Measurements from ENCODE around the gene SLITRK4. TPM values are rescaled to one million over a fixed set of nuclear protein-coding genes. Genes with fewer than 3 reads are reported as not detected.

Gene SLITRK4, protein sequence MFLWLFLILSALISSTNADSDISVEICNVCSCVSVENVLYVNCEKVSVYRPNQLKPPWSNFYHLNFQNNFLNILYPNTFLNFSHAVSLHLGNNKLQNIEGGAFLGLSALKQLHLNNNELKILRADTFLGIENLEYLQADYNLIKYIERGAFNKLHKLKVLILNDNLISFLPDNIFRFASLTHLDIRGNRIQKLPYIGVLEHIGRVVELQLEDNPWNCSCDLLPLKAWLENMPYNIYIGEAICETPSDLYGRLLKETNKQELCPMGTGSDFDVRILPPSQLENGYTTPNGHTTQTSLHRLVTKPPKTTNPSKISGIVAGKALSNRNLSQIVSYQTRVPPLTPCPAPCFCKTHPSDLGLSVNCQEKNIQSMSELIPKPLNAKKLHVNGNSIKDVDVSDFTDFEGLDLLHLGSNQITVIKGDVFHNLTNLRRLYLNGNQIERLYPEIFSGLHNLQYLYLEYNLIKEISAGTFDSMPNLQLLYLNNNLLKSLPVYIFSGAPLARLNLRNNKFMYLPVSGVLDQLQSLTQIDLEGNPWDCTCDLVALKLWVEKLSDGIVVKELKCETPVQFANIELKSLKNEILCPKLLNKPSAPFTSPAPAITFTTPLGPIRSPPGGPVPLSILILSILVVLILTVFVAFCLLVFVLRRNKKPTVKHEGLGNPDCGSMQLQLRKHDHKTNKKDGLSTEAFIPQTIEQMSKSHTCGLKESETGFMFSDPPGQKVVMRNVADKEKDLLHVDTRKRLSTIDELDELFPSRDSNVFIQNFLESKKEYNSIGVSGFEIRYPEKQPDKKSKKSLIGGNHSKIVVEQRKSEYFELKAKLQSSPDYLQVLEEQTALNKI
- not detected in 2 replicates for total RNA-seq

DNA sequence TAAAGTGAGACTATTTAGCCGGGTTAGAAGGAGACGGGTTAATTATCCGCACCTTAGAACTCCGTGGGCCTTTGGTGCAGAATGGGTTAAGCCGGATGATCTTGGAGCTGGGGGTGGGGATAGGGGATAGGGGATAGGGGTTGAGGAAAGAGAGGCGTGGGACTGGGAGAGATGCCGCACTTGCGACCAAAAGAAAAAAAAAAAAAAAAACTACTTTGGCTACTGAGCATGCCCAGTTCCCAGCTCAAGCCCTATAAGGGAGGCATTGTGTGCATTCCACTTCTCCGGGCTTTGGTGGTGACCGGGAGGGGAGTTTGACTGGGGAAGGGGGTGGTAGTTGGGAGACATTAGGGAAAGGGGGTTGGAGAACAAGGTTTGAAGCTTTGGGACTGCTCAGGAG is at the start of gene SLITRK4:
Gene SLITRK4 (minus strand): TSS at position 187 of the 400 bp plus-strand sequence. CDS start 4,993 bp downstream, outside the sequence.
- no peak within 1 kb of the TSS for H3K27ac Mint-ChIP-seq
- DNase-seq, result no peak
- H3K36me3 Mint-ChIP-seq (ENCODE audit: low read depth), result no peaks in the 10 kb centered on the region
- intact Hi-C loops (cut with micrococcal nuclease), result no loop called here
- H3K27me3 Mint-ChIP-seq, result peaks cover 9% of the 10 kb centered on the region
- H3K4me1 Mint-ChIP-seq, result no peaks in the 10 kb centered on the region
- H3K9me3 Mint-ChIP-seq, result no peaks in the 10 kb centered on the region
- no peak within 1 kb of the TSS for H3K4me3 Mint-ChIP-seq

DNA sequence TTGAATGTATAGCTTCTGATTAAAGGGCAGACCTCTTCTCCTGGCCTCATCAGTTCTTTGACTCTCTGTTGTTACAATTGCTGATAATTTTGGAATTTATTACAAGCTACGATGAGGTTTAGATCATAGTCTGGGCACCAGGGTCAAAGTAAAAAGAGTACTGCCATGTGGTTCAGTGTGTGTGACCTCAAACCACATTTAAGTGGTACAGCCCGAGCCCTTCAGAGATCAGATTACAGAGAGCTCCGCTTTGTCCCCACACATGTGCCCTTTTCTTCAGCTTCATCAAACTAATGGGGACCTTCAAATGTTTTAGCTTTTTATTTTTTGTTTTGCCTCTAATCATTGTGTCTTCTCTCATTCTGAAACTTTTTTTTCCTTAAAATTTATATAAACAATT is 47.6 kb upstream of the SLITRK4 start:
- Mint-ChIP-seq H3K27me3 (no peaks in the 10 kb centered on the region), H3K27ac (no peak overlapping the region), H3K4me1 (no peaks in the 10 kb centered on the region), H3K9me3 (no peaks in the 10 kb centered on the region), H3K36me3 (ENCODE audit: low read depth) (no peaks in the 10 kb centered on the region), H3K4me3 (no peak overlapping the region)
- intact Hi-C loops (cut with micrococcal nuclease), result no loop called here
- no peak for DNase-seq

DNA sequence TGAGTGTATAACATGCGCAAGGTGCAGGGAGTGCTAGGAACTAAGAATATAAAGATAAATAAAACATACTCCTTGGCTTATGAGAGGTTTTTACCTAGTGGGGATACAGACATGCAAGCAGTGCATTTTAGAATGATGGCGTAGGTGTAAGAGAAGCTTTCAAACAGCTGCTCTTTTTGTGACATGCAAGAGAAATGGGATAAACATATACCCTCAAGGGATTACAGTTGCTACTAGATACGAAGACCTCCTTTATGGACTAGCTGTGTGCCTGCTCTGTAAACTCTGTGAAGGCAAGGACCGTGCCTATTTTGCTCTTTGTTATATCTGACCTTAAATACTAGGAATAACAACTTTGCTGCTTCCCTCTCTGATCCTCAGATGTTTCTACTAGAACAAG is 39.0 kb upstream of the SLITRK4 start:
- H3K27ac Mint-ChIP-seq, result no peak overlapping the region

DNA sequence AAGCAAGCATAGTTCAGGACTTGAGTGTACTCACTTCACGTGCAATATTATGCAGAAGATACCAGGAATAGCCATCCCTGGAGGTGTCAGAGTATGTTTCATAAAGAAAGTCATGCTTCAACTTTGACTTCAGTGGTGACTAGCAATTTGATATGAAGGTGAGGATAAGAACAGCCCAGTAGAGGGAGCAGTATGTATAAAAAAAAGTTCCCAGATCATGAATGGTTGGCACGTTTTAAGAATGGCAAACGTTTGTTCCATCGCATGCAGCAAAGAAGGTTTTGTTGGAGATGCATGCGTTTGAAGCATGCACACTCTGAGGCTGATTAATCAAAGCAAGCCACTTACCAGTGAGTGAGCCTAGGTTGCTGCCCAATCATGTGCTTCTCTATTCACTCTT is 33.5 kb upstream of the SLITRK4 start:
- Mint-ChIP-seq H3K4me3 (no peak overlapping the region), H3K27ac (no peak overlapping the region), H3K9me3 (no peaks in the 10 kb centered on the region), H3K36me3 (ENCODE audit: low read depth) (no peaks in the 10 kb centered on the region), H3K4me1 (no peaks in the 10 kb centered on the region), H3K27me3 (no peaks in the 10 kb centered on the region)
- intact Hi-C loops (cut with micrococcal nuclease), result no loop called here
- no peak for DNase-seq

More for the DNA sequence above, 39.0 kb upstream of the SLITRK4 start:
- intact Hi-C loops (cut with micrococcal nuclease), result no loop called here
- H3K27me3 Mint-ChIP-seq, result no peaks in the 10 kb centered on the region
- H3K36me3 Mint-ChIP-seq (ENCODE audit: low read depth), result no peaks in the 10 kb centered on the region
- no peak overlapping the region for H3K4me3 Mint-ChIP-seq
- DNase-seq, result no peak
- H3K9me3 Mint-ChIP-seq, result peaks cover 3% of the 10 kb centered on the region
- H3K4me1 Mint-ChIP-seq, result no peaks in the 10 kb centered on the region

DNA sequence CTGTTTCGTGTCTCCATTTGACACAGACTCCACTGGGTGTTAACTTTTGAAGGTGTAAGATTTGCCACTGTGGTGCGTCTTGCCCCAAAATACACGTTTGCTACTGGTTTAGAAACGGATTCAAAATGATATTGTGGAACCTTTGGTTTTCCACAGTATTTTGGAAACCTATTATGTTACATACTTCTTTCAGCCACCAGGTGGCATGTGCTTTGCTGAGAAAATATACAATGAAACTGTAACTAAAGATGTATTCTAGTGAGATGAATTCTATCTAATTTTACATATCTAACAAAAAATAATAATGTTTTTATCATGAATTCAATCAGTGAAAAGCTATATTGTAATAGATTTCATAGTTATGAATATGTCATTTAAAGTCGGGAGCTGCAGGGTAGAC is 28.4 kb upstream of the SLITRK4 start:
- no peak for DNase-seq
- Mint-ChIP-seq H3K27ac (no peak overlapping the region), H3K4me3 (no peak overlapping the region), H3K4me1 (no peaks in the 10 kb centered on the region), H3K27me3 (no peaks in the 10 kb centered on the region), H3K9me3 (no peaks in the 10 kb centered on the region), H3K36me3 (ENCODE audit: low read depth) (no peaks in the 10 kb centered on the region)
- intact Hi-C loops (cut with micrococcal nuclease), result no loop called here

DNA sequence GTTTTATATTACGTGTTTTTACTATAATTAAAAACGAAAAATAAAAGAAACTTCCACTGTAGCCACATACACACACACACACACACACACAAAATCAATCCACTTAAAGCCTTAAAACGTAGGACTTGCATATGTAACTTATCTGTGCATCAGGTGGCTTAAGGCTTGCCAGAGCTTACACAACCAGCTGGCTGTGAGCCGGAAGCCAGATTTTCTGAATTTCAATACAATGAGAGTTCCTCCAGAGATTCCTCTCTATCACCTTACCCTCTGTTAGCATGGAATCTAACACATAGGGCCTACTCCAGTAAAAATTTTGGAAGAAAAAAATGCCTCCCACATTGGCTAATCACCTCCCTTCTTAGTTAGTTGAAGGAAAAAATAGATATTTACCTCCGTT is 27.9 kb upstream of the SLITRK4 start:
- intact Hi-C loops (cut with micrococcal nuclease), result no loop called here
- H3K9me3 Mint-ChIP-seq, result no peaks in the 10 kb centered on the region
- H3K36me3 Mint-ChIP-seq (ENCODE audit: low read depth), result no peaks in the 10 kb centered on the region
- H3K27me3 Mint-ChIP-seq, result no peaks in the 10 kb centered on the region
- no peak overlapping the region for H3K4me3 Mint-ChIP-seq
- H3K4me1 Mint-ChIP-seq, result no peaks in the 10 kb centered on the region
- no peak overlapping the region for H3K27ac Mint-ChIP-seq
- no peak for DNase-seq

DNA sequence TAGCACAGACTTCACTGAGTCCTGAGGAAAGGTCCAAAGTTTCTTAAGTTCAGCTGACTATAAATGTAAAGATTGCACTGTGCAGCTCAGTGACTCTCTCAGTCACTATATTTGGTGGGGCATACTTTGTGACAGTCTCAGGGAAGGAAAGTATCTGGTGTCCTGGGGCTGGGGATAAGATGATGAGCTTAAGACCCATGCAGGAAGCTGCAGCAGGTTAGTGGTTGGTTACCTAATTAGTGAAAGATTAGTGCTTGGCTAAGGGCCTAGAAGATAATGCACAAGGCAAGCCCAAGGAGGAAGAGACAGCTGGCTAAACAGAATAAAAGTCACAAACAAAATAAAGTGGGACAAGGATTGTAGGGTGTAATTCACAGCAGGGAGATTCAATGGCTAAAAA is 25.4 kb upstream of the SLITRK4 start:
- Mint-ChIP-seq H3K4me1 (no peaks in the 10 kb centered on the region), H3K27me3 (no peaks in the 10 kb centered on the region), H3K9me3 (no peaks in the 10 kb centered on the region), H3K27ac (no peak overlapping the region), H3K36me3 (ENCODE audit: low read depth) (no peaks in the 10 kb centered on the region), H3K4me3 (no peak overlapping the region)
- no peak for DNase-seq
- intact Hi-C loops (cut with micrococcal nuclease), result no loop called here

DNA sequence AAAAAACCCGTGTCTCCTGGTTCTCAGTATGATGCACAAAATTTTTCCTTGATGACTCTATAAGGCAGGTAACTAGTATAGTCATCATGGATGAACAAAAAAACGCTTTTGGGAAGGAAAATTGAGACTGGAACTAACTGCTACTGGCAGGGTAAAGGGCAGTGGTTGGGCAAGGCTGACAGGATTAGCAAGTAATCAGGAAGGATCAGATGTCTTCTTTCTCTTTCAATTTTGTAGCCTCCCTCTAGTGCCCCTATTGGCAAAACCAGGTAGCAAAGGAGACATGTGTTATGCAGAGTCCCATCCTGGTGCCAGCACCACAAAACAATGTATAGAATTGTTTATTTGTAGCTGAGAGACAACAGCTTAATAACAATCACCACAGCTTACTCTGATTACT is 12.8 kb upstream of the SLITRK4 start:
- no peak for DNase-seq
- Mint-ChIP-seq H3K4me1 (no peaks in the 10 kb centered on the region), H3K27me3 (no peaks in the 10 kb centered on the region), H3K9me3 (no peaks in the 10 kb centered on the region), H3K4me3 (no peak overlapping the region), H3K27ac (no peak overlapping the region), H3K36me3 (ENCODE audit: low read depth) (no peaks in the 10 kb centered on the region)
- intact Hi-C loops (cut with micrococcal nuclease), result no loop called here

DNA sequence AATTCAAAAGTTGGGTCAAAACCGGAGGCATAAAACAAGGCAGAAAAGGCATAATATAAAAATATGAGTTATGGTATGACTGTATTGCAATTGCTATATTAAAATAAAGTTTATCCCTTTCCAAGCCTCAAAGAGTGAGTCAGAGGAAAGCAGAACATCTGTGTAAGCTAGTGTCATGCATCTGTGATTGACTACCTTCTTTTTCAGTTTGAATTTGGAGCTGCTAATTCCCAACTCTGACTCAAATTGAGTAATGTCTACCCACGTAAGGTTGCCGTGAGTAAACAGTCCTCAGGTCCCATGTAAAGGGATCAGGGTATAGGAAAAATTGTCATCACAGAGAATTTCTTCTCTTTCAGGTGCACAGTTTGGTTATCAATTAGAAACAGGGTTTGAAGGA is 6.5 kb upstream of the SLITRK4 start:
- H3K9me3 Mint-ChIP-seq, result no peaks in the 10 kb centered on the region
- no peak for DNase-seq
- intact Hi-C loops (cut with micrococcal nuclease), result no loop called here
- H3K27me3 Mint-ChIP-seq, result no peaks in the 10 kb centered on the region
- H3K4me3 Mint-ChIP-seq, result no peak overlapping the region
- no peaks in the 10 kb centered on the region for H3K36me3 Mint-ChIP-seq (ENCODE audit: low read depth)
- H3K4me1 Mint-ChIP-seq, result no peaks in the 10 kb centered on the region
- H3K27ac Mint-ChIP-seq, result no peak overlapping the region

DNA sequence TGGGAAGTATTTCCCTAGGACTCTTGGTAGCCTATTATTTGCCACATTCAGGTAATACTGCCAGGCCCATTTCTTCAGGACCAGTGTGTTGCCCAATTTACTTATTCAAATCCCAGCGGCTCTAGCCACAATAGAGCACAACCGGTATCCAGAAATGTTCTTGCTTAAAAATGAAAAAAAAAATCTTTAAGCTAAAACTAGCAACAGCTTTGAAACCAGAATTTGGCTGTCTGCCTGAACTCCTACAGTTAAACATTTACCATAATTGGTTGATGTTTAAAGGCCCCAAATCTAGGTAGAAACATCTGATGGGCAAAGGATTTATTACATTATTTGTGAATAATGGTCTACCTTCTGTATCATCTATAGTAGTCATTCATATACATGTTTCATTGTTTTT is 930 bp upstream of the SLITRK4 start:
- no peak overlapping the region for H3K4me3 Mint-ChIP-seq
- no peaks in the 10 kb centered on the region for H3K9me3 Mint-ChIP-seq
- no peak for DNase-seq
- no peak overlapping the region for H3K27ac Mint-ChIP-seq
- intact Hi-C loops (cut with micrococcal nuclease), result no loop called here
- no peaks in the 10 kb centered on the region for H3K4me1 Mint-ChIP-seq
- H3K36me3 Mint-ChIP-seq (ENCODE audit: low read depth), result no peaks in the 10 kb centered on the region
- H3K27me3 Mint-ChIP-seq, result peaks cover 9% of the 10 kb centered on the region

DNA sequence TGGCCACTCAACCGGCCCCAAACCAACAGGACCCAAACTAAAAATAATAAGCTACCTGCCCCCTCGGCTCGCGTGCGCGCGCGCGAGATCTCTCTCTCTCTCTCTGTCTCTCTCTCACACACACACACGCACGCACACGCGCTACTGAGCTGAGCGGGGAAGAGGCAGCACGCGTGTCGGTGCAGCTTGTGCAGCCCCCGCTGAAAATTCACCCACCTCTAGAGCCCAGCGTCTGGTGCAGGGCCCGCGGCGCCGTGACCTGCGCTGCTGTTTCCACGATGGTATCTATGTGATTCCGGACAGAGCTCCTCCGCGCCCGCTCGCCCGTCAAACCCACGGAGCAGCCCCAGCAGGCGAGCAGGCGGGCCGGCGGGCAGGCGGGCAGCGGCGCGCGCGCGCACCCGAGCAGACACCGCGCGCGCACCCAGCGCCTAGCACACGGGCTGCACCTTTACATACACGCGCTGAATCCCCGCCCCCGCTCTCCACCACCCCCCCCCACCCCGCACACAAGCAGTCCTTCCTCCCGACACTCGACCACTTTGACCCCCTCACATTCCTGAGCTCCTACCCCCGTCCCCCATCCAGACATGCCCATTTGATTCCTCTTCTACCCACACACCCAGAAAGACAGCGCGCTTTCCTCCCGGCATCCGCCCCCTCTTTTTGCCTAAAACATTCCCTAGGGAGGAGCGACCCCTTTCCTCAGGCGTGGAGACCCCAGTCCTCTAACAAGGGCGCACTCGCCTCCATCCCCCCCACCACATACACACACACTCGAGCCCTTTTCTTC is 1.0 kb downstream of the SLITRK4 start:
- peaks cover 9% of the 10 kb centered on the region for H3K27me3 Mint-ChIP-seq
- H3K9me3 Mint-ChIP-seq, result no peaks in the 10 kb centered on the region
- no peak overlapping the region for H3K4me3 Mint-ChIP-seq
- H3K27ac Mint-ChIP-seq, result no peak overlapping the region
- intact Hi-C loops (cut with micrococcal nuclease), result no loop called here
- no peaks in the 10 kb centered on the region for H3K36me3 Mint-ChIP-seq (ENCODE audit: low read depth)
- H3K4me1 Mint-ChIP-seq, result no peaks in the 10 kb centered on the region
- no peak for DNase-seq

DNA sequence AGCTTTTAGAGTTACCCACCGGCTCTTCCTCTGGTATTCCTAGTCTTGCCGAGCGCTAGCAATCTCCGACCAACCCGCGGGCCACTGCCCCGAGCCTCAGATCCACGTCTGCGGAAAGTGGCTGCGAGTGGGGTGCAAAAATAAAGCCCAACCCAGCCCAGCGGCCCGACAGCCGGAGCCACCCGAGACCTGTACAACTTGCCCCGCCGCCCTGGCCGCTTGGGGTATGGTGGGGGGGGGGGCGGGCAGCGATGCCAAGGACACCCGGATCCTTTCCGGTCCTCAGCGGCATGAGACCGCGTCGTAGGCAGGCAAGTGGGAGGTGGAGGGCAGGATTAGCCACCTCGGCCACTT is 1.6 kb downstream of the SLITRK4 start:
- no peaks in the 10 kb centered on the region for H3K36me3 Mint-ChIP-seq (ENCODE audit: low read depth)
- intact Hi-C loops (cut with micrococcal nuclease), result no loop called here
- H3K4me1 Mint-ChIP-seq, result no peaks in the 10 kb centered on the region
- H3K9me3 Mint-ChIP-seq, result no peaks in the 10 kb centered on the region
- no peak overlapping the region for H3K4me3 Mint-ChIP-seq
- H3K27me3 Mint-ChIP-seq, result peaks cover 9% of the 10 kb centered on the region
- H3K27ac Mint-ChIP-seq, result no peak overlapping the region
- no peak for DNase-seq

DNA sequence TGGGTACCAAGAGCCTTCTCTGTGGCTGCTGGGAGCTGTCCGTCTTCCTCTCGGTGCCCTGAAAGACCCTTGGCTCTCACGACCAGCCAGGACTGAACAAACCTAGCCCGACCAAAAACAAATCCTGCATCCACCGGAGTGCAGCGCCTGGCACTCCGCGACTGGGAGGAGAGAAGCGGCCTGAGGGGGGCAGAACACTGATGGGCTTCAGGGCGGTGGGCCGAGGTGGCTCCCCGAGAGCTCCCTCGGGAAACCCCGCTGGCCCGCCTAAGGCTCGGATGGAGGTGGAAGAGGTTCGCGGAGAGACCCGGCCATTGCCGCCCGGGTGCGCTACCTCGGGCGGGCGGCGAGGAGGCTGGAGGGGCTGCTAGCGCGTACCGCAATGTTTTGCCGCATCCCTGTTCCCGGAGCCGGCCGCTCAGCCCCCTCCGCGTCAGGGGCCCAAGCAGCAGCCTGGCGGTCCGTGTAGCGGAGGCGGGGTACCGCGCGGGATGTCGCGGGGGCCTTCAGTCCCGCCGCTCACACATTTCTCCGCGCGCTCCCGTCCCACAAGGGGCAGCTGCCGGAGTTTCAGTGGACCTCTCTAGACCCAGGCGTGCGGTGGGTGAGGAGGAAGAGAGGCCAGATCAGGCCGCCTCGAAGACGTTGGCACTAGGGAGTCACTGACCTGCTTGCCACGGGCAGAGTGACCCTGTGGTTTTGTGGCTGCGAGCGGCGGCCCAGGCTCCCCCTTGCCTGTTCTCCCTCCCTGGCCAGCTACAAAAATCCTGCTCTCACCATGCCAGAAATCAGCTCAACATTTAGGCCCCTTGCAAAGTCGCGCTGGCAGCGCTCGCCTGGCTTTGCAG is 2.2 kb downstream of the SLITRK4 start:
- no peak overlapping the region for H3K4me3 Mint-ChIP-seq
- no peak overlapping the region for H3K27ac Mint-ChIP-seq
- intact Hi-C loops (cut with micrococcal nuclease), result no loop called here
- peaks cover 9% of the 10 kb centered on the region for H3K27me3 Mint-ChIP-seq
- no peaks in the 10 kb centered on the region for H3K4me1 Mint-ChIP-seq
- no peaks in the 10 kb centered on the region for H3K9me3 Mint-ChIP-seq
- DNase-seq, result no peak
- no peaks in the 10 kb centered on the region for H3K36me3 Mint-ChIP-seq (ENCODE audit: low read depth)

Data from activated CD4-positive, alpha-beta T cell treated with anti-CD3 and anti-CD28 coated beads, Interleukin-2, amount 10 ng/mL, durations not matched to agents 24 days and 14 days (primary cell).